Measurements from ENCODE around the gene CSF2.

DNA sequence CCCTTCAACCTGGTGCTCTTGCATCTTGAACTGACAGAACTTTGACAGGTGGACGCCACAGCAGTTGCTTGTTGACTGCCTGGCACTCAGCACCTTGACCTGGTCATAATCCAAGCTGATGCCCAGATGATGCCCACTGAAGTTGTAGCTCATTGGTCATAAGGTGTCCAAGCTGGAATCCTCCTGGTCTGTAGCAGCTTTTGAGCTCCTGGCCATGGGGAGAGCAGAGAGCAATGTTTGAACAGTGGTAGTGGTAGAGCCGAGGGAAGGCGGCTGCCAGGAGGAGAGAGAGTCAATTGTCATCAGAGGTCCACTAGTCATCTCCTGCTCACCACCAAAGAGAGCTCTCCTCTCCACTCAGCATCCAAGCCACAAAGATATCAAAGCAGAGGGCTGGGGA is 23.3 kb downstream of the CSF2 start:
- TF ChIP-seq, protein P1, sequence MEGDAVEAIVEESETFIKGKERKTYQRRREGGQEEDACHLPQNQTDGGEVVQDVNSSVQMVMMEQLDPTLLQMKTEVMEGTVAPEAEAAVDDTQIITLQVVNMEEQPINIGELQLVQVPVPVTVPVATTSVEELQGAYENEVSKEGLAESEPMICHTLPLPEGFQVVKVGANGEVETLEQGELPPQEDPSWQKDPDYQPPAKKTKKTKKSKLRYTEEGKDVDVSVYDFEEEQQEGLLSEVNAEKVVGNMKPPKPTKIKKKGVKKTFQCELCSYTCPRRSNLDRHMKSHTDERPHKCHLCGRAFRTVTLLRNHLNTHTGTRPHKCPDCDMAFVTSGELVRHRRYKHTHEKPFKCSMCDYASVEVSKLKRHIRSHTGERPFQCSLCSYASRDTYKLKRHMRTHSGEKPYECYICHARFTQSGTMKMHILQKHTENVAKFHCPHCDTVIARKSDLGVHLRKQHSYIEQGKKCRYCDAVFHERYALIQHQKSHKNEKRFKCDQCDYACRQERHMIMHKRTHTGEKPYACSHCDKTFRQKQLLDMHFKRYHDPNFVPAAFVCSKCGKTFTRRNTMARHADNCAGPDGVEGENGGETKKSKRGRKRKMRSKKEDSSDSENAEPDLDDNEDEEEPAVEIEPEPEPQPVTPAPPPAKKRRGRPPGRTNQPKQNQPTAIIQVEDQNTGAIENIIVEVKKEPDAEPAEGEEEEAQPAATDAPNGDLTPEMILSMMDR (IDR thresholded peaks at IDR 0.05), result no peak
- no peak for TF ChIP-seq ZFX (IDR thresholded peaks at IDR 0.05; ENCODE audit: borderline replicate concordance)

All from 22Rv1 (cell line).